ENCODE results near the gene SLC19A2. TPM values are rescaled to one million over a fixed set of nuclear protein-coding genes. Genes with fewer than 3 reads are reported as not detected.
A peak's percentile ranks its signal among the peaks of the same experiment; 100 is the strongest.
"Not testable (repeated sequence)": the region's sequence is repeated elsewhere in the genome, so short reads cannot be mapped to it uniquely, and the experiment has no call there.

The SLC19A2 gene, protein sequence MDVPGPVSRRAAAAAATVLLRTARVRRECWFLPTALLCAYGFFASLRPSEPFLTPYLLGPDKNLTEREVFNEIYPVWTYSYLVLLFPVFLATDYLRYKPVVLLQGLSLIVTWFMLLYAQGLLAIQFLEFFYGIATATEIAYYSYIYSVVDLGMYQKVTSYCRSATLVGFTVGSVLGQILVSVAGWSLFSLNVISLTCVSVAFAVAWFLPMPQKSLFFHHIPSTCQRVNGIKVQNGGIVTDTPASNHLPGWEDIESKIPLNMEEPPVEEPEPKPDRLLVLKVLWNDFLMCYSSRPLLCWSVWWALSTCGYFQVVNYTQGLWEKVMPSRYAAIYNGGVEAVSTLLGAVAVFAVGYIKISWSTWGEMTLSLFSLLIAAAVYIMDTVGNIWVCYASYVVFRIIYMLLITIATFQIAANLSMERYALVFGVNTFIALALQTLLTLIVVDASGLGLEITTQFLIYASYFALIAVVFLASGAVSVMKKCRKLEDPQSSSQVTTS
- polyA plus RNA-seq (ENCODE audit: low read depth in 6 of 6), result 1 to 10 TPM in 2 of 6 donors, under 1 TPM in 4; 0.36 to 1.4 (median 0.79) TPM

DNA sequence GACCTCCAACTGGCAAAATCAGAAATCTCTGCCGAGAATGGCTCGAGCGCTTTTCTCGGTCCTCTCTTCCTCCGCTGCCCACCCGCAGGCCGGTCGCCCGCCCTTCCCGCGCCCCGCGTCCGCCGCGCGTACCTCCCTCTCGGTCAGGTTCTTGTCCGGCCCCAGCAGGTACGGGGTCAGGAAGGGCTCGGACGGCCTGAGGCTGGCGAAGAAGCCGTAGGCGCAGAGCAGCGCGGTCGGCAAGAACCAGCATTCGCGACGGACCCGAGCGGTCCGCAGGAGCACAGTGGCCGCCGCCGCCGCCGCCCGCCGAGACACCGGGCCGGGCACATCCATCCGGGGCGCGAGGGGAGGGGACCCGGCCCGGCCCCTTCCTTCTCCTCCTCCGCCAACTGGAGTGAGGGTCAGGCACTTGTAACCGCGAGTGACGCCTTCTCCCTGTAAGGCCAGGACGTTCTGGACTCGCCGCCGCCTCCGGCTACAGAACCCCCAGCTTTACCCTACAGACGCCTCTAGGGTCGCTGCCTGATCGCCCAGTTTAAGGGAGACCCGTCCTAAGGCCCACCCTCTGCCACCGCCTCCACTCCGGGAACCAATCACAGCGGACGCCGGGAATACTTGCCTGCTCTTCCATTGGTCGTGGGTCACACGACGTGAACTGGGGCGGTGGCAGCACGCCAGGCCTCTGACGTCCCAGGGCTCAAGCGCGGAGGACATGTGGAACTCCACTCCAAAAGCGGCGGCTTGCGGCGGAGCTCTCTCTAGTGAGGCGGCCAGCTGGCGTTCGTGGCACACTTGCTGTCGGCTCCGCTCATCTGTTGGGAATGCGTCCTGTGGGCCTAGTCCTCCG, at the start of gene SLC19A2:
Gene SLC19A2, minus strand, starts transcription at position 514 of the 850 bp plus-strand sequence. Its CDS starts 178 bp downstream, at position 336.
- peak within 1 kb of the TSS; percentile 90 to 98 (median 94) for H3K4me3 Mint-ChIP-seq
- H3K27ac Mint-ChIP-seq, result peak within 1 kb of the TSS; percentile 89 to 98 (median 96)
- peak; percentile 95 to 96 for ATAC-seq (ENCODE audit: low read depth in 2 of 2)
- peak; percentile 96 for DNase-seq
- peaks cover 0 to 4% (median 0%) of the 10 kb centered on the region in 3 donors for H3K27me3 Mint-ChIP-seq
- no peaks in the 10 kb centered on the region for H3K9me3 Mint-ChIP-seq
- peaks cover 20 to 32% (median 27%) of the 10 kb centered on the region in 3 donors for H3K4me1 Mint-ChIP-seq
- no peaks in the 10 kb centered on the region for H3K36me3 Mint-ChIP-seq

DNA sequence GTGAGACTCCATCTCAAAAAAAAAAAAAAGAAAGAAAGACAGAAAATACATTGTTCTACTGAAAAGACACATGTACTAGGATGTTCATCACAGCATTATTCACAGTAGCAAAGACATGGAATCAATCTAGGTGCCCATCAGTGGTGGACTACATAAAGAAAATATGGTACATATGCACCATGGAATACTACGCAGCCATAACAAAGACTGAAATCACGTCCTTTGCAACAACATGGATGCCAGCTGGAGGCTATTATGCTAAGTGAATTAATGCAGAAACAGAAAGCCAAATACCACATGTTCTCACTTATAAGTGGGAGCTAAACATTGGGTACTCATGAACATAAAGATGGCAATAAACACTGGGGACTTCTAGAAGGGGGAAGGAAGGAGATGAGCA, 48.9 kb upstream of the SLC19A2 start:
- H3K27me3 Mint-ChIP-seq, result peaks cover 8 to 21% (median 9%) of the 10 kb centered on the region in 3 donors
- no peaks in the 10 kb centered on the region for H3K9me3 Mint-ChIP-seq
- DNase-seq (no peak), ATAC-seq (ENCODE audit: low read depth in 2 of 2) (no peak)
- H3K36me3 Mint-ChIP-seq, result no peaks in the 10 kb centered on the region
- H3K27ac Mint-ChIP-seq, result no peak overlapping the region
- no peak overlapping the region for H3K4me3 Mint-ChIP-seq
- no peaks in the 10 kb centered on the region for H3K4me1 Mint-ChIP-seq

DNA sequence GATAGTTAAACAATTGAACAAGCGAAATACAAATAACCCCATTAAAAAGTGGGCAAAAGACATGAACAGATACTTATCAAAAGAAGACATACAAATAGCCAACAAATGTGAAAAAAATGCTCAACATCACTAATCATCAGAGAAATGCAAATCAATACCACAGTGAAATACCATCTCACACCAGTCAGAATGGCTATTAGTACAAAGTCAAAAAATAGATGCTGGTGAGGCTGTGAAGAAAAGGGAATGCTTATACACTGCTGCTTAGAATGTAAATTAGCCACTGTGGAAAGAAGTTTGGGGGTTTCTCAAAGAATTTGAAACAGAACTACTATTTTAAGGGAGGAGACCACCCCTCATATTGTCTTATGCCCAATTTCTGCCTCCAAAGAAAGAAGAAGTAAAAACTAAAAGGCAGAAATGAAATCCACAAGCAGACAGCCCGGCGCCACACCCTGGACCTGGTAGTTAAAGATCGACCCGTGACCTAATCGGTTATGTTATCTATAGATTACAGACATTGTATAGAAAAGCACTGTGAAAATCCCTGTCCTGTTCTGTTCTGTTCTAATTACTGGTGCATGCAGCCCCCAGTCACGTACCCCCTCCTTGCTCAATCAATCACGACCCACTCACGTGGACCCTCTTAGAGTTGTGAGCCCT, 47.9 kb upstream of the SLC19A2 start:
- not testable (repeated sequence) for H3K27ac Mint-ChIP-seq; H3K4me3 Mint-ChIP-seq; H3K36me3 Mint-ChIP-seq; H3K9me3 Mint-ChIP-seq; ATAC-seq (ENCODE audit: low read depth in 2 of 2); DNase-seq; H3K4me1 Mint-ChIP-seq
- peaks cover 9 to 21% (median 15%) of the 10 kb centered on the region in 3 donors for H3K27me3 Mint-ChIP-seq

DNA sequence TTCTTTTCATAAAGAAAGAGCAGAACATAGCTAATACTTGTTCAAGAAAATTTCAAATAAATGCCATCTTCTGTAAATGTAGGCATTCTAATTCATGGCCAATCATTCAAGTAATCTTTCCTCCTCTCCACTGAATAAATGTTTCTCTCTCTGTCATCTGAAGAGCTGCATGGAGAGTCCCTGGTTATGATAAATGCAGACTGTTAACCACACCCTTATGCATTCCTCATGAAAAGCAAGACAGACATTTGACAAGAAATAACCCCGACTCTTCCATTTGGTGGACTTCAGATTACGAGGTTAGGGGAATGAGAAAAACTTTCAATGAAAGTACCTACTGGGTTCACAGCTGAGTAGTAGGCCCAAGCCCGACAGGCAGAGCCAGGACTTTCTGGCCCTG, 44.7 kb upstream of the SLC19A2 start:
- Mint-ChIP-seq H3K36me3 (no peaks in the 10 kb centered on the region), H3K27me3 (peaks cover 9 to 21% (median 17%) of the 10 kb centered on the region in 3 donors), H3K9me3 (no peaks in the 10 kb centered on the region), H3K4me3 (no peak overlapping the region), H3K4me1 (peaks cover 0 to 8% (median 2%) of the 10 kb centered on the region in 3 donors), H3K27ac (no peak overlapping the region)
- ATAC-seq (ENCODE audit: low read depth in 2 of 2), result no peak
- no peak for DNase-seq

DNA sequence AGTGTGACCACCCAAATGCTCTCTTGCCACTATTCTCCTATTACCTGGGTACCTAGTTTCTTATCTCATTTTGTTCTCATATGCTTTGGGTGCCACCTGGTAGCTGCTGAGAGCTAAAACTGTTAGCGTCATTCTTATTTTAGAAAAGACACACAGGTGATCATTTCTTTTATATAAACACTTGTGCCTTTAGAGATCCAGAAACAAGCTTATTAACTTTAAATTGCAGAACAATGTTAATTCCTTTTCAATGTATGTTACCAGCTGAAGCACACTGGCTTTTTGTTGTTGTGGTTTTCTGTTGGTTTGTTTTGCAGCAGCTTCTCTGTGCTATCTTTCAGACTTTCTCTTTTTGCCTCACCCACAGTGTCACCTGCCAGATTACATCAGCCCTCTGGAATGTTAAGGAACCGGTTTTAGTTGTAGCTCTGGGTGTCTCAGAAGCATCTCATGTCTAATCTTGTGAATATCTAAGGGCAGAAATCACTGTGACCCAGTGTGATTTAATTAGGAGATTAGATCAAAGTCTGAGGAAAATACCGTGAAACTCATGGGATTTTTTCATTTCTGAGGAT, 43.4 kb upstream of the SLC19A2 start:
- Mint-ChIP-seq H3K9me3 (no peaks in the 10 kb centered on the region), H3K4me3 (no peak overlapping the region), H3K36me3 (no peaks in the 10 kb centered on the region), H3K4me1 (peaks cover 0 to 8% (median 2%) of the 10 kb centered on the region in 3 donors), H3K27me3 (peaks cover 5 to 17% (median 17%) of the 10 kb centered on the region in 3 donors), H3K27ac (peak overlapping the region in 1 of 6 donors; percentile 55)
- DNase-seq (no peak), ATAC-seq (ENCODE audit: low read depth in 2 of 2) (no peak)

DNA sequence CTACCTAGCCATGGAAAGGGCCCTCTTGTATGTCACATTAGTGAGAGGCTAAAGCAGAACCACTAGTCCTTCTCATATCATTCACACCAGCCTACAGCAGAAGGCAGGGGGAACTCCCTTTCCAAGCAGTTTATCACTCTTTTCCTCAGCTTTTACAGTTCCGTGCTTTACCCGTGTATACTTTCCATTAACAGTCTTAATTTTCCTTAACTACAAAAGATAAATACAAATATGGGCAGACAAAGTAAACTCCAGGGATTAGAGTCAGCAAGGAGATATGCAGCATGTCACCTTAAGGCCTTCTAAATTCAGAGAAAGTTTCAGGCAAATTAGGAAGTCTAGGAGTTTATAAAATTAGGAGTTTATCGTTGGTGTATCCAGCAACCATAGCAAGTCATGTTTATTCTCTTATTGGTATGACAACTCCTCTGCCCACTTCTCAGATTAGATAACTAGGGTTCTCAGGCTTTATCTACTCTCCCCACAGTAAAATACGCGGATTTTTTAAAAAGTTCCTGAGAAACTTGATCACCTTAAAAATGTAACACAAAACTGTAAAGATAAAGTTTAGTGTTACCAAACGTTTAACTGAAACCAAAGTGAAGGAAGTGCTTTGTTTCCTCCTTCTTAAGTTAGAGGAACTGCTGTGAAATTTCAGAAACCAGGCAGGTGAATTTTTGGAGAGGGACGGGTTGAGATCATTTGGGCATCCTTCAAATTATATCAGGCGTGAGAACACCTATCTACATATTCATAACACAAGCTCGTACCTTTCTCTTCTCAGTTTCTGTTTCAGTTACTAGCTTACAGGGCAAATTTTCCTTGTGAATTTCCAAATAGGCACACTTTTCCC, 42.7 kb upstream of the SLC19A2 start:
- Mint-ChIP-seq H3K4me3 (peak overlapping the region in 1 of 8 donors; percentile 10), H3K27me3 (peaks cover 5 to 17% (median 17%) of the 10 kb centered on the region in 3 donors), H3K27ac (no peak overlapping the region), H3K36me3 (no peaks in the 10 kb centered on the region), H3K9me3 (no peaks in the 10 kb centered on the region), H3K4me1 (peaks cover 0 to 8% (median 2%) of the 10 kb centered on the region in 3 donors)
- DNase-seq, result no peak
- ATAC-seq (ENCODE audit: low read depth in 2 of 2), result no peak

DNA sequence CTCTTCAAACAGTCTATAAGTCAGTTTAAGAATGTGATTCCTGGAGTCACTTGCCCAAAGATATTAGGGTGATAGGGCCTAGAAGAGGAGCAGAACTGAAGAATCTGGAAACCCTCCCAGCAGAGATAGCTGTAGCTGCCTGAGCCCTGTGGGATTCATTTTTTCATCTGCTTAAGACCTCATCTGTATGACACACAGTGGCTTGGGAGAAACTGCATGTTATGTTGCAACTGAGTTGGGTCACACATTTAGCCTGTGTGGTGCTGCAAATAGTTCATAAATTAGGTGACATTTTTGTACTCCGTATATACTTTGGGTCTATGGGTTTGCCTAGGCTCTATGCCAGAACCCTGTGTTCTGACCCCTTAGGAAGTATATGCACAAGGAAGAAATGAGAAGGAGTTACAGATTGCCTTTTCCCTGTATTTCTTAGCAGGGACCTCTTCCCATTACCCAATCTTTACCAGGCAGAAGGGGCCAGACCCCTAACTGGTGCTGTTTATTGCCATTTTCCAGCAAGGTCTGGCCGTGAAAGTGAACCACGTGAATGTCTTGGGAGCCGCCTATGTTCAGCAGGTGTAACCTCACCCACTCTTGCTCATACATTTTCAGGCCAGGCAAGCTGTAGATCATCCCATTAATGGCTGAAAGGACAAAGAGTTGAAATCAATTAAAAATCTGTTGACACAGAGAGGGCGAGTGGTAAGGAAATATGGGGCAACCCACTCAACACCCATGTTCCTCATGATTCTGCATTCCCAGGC, 41.9 kb upstream of the SLC19A2 start:
- H3K36me3 Mint-ChIP-seq, result no peaks in the 10 kb centered on the region
- H3K27me3 Mint-ChIP-seq, result peaks cover 5 to 17% (median 11%) of the 10 kb centered on the region in 3 donors
- peak overlapping the region in 1 of 8 donors; percentile 22 for H3K4me3 Mint-ChIP-seq
- no peak overlapping the region for H3K27ac Mint-ChIP-seq
- DNase-seq (no peak), ATAC-seq (ENCODE audit: low read depth in 2 of 2) (no peak)
- peaks cover 0 to 8% (median 2%) of the 10 kb centered on the region in 3 donors for H3K4me1 Mint-ChIP-seq
- no peaks in the 10 kb centered on the region for H3K9me3 Mint-ChIP-seq

DNA sequence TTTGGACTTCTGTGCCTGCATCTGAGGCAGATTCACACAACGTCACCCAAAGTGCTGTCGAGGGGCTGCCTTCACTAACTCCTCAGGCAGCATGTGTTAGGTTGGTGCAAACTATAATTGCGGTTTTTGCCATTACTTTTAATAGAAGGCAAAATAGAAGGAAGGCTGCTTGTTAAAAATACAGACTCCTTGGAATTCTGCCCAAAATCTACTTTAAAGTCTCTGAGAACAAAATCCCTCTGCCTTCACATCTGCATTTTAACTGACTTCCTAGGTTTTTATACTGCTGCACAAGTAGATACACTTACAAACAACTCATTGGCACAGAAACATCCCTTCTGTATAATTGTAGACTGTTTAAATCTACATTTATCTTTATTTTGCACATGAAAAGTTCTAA, 41.3 kb upstream of the SLC19A2 start:
- H3K36me3 Mint-ChIP-seq, result no peaks in the 10 kb centered on the region
- no peak overlapping the region for H3K4me3 Mint-ChIP-seq
- H3K4me1 Mint-ChIP-seq, result peaks cover 0 to 8% (median 2%) of the 10 kb centered on the region in 3 donors
- no peak overlapping the region for H3K27ac Mint-ChIP-seq
- H3K27me3 Mint-ChIP-seq, result peaks cover 5 to 17% (median 9%) of the 10 kb centered on the region in 3 donors
- no peak for ATAC-seq (ENCODE audit: low read depth in 2 of 2)
- no peak for DNase-seq
- no peaks in the 10 kb centered on the region for H3K9me3 Mint-ChIP-seq

DNA sequence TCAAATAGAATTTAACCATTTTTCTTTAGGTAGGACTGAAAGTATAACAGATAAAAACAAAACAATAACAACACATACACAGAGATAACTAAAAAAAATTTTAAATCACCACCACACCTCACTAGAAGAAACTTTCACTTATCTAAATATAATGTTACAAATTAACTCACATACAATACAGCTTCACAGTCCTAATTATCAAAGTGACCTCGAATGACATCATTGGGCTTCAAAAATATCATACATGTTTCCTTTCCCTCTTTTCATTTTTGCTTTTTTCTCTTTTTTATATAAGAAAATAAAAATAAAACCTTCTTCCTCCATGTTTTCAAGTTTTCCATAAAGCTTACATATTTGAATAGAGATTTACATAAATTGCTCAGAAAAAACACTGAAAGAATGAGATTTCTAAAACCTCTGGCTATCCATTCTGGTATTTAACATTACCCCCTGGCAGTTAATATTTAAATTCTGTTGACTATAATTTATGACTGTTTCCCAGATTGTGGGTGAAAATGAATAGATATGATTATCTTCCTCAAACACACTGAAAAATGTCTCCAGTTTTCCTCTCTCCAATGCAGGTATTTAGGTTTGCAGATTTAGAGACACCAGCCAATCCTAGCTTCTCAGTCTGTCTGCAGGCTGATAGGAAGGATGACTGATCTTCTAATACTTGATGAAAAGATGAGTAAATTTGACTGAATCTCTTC, 40.5 kb upstream of the SLC19A2 start:
- Mint-ChIP-seq H3K27me3 (peaks cover 2 to 12% (median 3%) of the 10 kb centered on the region in 3 donors), H3K27ac (peak overlapping the region in 1 of 6 donors; percentile 35), H3K4me3 (peak overlapping the region in 1 of 8 donors; percentile 58), H3K4me1 (peaks cover 0 to 8% (median 2%) of the 10 kb centered on the region in 3 donors), H3K9me3 (no peaks in the 10 kb centered on the region), H3K36me3 (no peaks in the 10 kb centered on the region)
- ATAC-seq (ENCODE audit: low read depth in 2 of 2) (no peak), DNase-seq (no peak)

DNA sequence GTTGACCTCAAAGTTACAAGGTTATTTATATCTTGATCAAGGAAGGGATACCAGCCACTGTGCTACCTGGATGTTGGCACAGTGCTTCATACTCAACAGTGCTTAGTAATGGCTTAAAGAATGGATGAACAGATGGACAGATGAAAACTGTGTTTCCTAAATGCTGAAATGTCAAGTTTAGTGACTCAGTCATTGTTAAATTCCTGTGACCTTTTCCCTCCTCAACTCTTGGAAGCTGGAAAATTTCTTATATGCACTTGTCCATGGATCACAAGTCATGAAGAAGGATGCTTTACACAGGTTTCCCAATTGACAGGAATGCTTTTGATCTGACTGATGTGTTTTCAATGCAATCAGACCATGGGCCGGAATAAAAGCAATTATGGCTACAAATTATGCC, 39.6 kb upstream of the SLC19A2 start:
- Mint-ChIP-seq H3K9me3 (no peaks in the 10 kb centered on the region), H3K36me3 (no peaks in the 10 kb centered on the region), H3K27ac (no peak overlapping the region), H3K4me1 (peaks cover 0 to 8% (median 2%) of the 10 kb centered on the region in 3 donors), H3K4me3 (no peak overlapping the region), H3K27me3 (peaks cover 0 to 9% (median 0%) of the 10 kb centered on the region in 3 donors)
- DNase-seq (no peak), ATAC-seq (ENCODE audit: low read depth in 2 of 2) (no peak)

DNA sequence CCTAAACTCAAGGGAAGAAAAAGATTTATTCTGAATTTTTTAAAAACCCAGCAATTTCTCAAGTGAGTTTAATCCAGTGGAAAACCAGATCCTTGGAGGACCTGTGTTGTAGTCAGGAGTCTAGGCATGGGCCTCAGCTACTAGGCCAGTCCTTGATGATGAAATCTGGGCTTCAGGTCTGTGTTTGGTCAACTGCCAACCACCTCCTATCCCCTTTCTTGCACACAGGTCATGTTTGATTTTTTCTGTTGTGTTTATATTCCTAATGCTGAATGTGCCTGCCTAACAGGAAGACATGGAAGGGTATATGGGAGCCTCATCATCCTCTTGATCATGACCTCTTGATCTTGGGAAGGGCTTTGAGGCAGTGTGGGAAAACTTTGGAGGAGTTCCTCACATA, 38.2 kb upstream of the SLC19A2 start:
- no peaks in the 10 kb centered on the region for H3K36me3 Mint-ChIP-seq
- no peaks in the 10 kb centered on the region for H3K9me3 Mint-ChIP-seq
- peaks cover 0 to 4% (median 0%) of the 10 kb centered on the region in 3 donors for H3K27me3 Mint-ChIP-seq
- no peak overlapping the region for H3K4me3 Mint-ChIP-seq
- peaks cover 0 to 7% (median 1%) of the 10 kb centered on the region in 3 donors for H3K4me1 Mint-ChIP-seq
- H3K27ac Mint-ChIP-seq, result no peak overlapping the region
- DNase-seq (no peak), ATAC-seq (ENCODE audit: low read depth in 2 of 2) (no peak)
